ENCODE data around the gene FANCM. TPM values are rescaled to one million over a fixed set of nuclear protein-coding genes. Genes with fewer than 3 reads are reported as not detected.

Gene FANCM
- total RNA-seq, 1 donor from 2014 or later: 9.9 TPM

DNA sequence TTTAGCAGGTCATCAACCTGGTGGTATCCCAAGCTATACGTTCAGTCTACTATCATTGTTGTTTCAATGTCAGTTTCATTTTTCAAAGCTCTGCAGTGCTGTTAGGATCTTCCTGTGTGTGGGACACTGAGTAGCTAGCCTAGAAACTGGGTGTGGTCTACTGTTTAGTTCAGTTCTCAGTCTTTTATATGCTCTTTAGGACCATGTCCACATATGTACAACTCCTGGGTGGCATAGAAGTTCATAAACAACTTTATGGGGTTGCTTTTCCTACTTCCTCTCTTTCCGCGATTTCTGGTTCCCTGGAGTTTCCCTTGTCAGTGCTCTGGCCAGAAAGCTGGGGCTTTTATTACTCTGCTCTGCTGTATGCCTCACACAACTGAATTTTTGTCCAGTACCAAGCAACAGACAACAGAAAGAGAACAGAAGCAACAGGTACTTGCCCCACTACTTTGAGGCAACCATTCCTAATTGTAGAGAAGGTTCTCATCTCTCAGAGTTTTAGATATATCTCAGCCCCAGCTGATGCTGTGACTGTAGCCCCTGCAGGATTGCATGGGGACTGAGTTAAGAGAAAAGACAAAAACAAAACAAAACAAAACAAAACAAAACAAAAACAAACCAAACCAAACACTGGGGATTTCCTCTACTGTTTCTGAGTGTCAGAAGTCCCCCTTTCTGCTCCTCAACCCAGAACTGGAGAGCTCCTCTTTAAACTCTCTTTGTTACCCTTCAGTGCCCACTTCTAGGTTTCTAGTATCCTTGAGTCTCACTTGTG is 86.9 kb downstream of the FANCM start:
- Mint-ChIP-seq H3K27ac (no peak overlapping the region), H3K27me3 (ENCODE audit: low read depth) (no peaks in the 10 kb centered on the region), H3K9me3 (peaks cover 4% of the 10 kb centered on the region), H3K4me3 (no peak overlapping the region), H3K4me1 (no peaks in the 10 kb centered on the region), H3K36me3 (peaks cover 42% of the 10 kb centered on the region)
- TF ChIP-seq CTCF (IDR thresholded peaks at IDR 0.05; ENCODE audit: unreplicated experiment): no peak
- DNase-seq (ENCODE audit: low spot score in 2 of 2, unreplicated experiment in 2 of 2): no peak

DNA sequence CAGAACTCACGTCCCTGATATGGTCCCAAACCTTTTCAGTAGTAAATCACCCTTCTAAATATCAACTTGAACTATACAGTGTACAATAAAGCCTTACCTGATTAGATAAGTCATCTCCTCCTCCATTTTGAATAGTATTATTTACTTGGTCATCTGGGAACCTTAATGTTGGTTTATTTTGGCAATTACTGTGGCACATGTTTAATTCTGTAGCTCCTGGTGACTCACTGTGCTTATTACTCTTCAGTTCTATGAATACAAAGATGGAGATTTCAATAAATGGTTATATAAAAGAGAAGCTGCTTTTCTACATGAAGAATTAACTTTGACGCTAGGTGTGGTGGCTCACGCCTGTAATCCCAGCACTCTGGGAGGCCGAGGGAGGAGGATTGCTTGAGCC is 91.8 kb downstream of the FANCM start:
- H3K27ac Mint-ChIP-seq: no peak overlapping the region
- no peak for DNase-seq (ENCODE audit: low spot score in 2 of 2, unreplicated experiment in 2 of 2)
- H3K27me3 Mint-ChIP-seq (ENCODE audit: low read depth): no peaks in the 10 kb centered on the region
- no peak for TF ChIP-seq CTCF (IDR thresholded peaks at IDR 0.05; ENCODE audit: unreplicated experiment)
- H3K9me3 Mint-ChIP-seq: peaks cover 4% of the 10 kb centered on the region
- H3K36me3 Mint-ChIP-seq: peaks cover 40% of the 10 kb centered on the region
- no peak overlapping the region for H3K4me3 Mint-ChIP-seq
- no peaks in the 10 kb centered on the region for H3K4me1 Mint-ChIP-seq

DNA sequence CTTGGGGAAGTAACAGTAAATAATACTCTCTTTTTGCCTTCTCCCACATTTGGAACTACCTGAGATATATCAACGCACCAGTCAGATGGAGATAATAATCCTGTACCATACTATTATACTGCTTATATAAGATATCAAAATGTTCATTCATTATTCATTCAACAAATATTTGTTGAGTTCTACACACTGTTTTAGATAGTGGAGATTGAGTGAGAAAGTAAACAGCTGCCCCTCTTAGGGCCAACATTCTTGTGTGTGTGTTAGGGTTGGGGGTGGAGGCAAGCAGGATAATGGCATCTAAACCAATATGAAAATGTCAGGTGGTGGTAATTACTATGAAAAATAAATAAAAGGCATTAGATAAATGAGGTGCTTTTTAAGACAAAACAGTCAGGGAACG is 103.3 kb downstream of the FANCM start:
- Mint-ChIP-seq H3K36me3 (peaks cover 14% of the 10 kb centered on the region), H3K9me3 (no peaks in the 10 kb centered on the region), H3K27ac (no peak overlapping the region), H3K4me3 (no peak overlapping the region), H3K4me1 (no peaks in the 10 kb centered on the region), H3K27me3 (ENCODE audit: low read depth) (no peaks in the 10 kb centered on the region)
- no peak for TF ChIP-seq CTCF (IDR thresholded peaks at IDR 0.05; ENCODE audit: unreplicated experiment)
- DNase-seq (ENCODE audit: low spot score in 2 of 2, unreplicated experiment in 2 of 2): no peak

DNA sequence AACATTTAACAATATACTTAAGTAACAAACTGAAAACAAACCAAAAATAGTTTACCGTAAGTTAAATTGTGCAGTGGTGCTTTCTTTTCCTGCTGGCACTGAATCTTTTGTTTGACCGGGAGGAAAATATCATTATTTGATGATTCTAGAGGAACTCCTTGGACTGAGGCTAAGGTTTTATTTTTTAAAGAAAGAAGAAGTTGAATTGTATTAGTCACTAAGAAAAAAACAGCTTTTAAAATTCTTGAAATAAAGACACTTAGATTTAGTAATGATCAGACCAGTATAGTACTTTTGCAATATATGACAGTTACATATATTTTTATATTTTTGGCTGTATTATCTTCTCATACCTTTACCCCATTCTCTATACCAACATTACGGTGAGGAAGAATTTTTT is 107.0 kb downstream of the FANCM start:
- no peaks in the 10 kb centered on the region for H3K4me1 Mint-ChIP-seq
- no peaks in the 10 kb centered on the region for H3K27me3 Mint-ChIP-seq (ENCODE audit: low read depth)
- no peak for TF ChIP-seq CTCF (IDR thresholded peaks at IDR 0.05; ENCODE audit: unreplicated experiment)
- no peak for DNase-seq (ENCODE audit: low spot score in 2 of 2, unreplicated experiment in 2 of 2)
- H3K27ac Mint-ChIP-seq: no peak overlapping the region
- H3K9me3 Mint-ChIP-seq: no peaks in the 10 kb centered on the region
- peaks cover 8% of the 10 kb centered on the region for H3K36me3 Mint-ChIP-seq
- H3K4me3 Mint-ChIP-seq: no peak overlapping the region

DNA sequence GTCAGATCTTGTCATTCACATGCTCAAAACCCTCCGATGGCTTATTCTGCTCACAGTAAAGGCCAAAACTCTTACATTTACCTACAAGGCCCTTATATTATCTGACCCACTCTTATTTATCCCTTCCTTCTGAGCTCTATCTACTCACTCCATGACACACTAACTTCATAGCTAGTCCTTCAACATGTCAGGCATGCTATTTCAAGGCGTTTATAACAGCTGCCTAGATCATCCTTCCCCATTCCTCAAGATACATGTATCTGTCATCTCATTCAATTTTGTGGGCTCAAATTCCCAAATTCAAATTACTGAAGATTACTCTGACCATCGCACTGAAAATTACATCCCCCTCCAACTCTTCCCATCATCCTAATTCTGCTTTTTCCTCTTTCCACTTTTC is 110.4 kb downstream of the FANCM start:
- no peak for TF ChIP-seq CTCF (IDR thresholded peaks at IDR 0.05; ENCODE audit: unreplicated experiment)
- H3K27me3 Mint-ChIP-seq (ENCODE audit: low read depth): no peaks in the 10 kb centered on the region
- H3K9me3 Mint-ChIP-seq: no peaks in the 10 kb centered on the region
- H3K36me3 Mint-ChIP-seq: peaks cover 2% of the 10 kb centered on the region
- H3K4me1 Mint-ChIP-seq: peaks cover 9% of the 10 kb centered on the region
- no peak overlapping the region for H3K4me3 Mint-ChIP-seq
- no peak overlapping the region for H3K27ac Mint-ChIP-seq
- DNase-seq (ENCODE audit: low spot score in 2 of 2, unreplicated experiment in 2 of 2): no peak

Measured in mesothelial cell of epicardium (in vitro differentiated cells).